GM11168 (cell line): ENCODE results near the gene TES.

Experiments used
- in situ Hi-C: fragments of 300-500 bp; cut with MboI; formaldehyde crosslinking; loops from one replicate; pipeline ENCODE4 v1.12.0; 2022; ENCODE audit warnings: low sequenced_read_pairs; ENCODE audit not compliant: unreplicated experiment

Gene TES

GRCh38 chr7:116218051-116218645 lies 7.8 kb downstream of the TES start:
- in situ Hi-C loops = no loop called here

- in situ Hi-C loops = no loop called here
These were observed 8.4 kb downstream of the TES start for GRCh38 chr7:116218747-116219146.

GRCh38 chr7:116219288-116219687 lies 8.9 kb downstream of the TES start:
- in situ Hi-C loops = no loop called here

GRCh38 chr7:116219834-116220233 lies 9.5 kb downstream of the TES start:
- in situ Hi-C loops = no loop called here

GRCh38 chr7:116222501-116222900 lies 12.2 kb downstream of the TES start:
- in situ Hi-C loops = no loop called here

GRCh38 chr7:116223588-116223987 lies 13.2 kb downstream of the TES start:
- in situ Hi-C loops = no loop called here

GRCh38 chr7:116224492-116225098 lies 14.3 kb downstream of the TES start:
- in situ Hi-C loops = no loop called here

- in situ Hi-C loops = no loop called here
These were observed 15.5 kb downstream of the TES start for GRCh38 chr7:116225860-116226259.

- in situ Hi-C loops = no loop called here
These were observed 16.3 kb downstream of the TES start for GRCh38 chr7:116226664-116227063.

GRCh38 chr7:116227678-116228239 lies 17.4 kb downstream of the TES start:
- in situ Hi-C loops = no loop called here

GRCh38 chr7:116228241-116228640 lies 17.9 kb downstream of the TES start:
- in situ Hi-C loops = no loop called here

GRCh38 chr7:116229366-116229765 lies 19.0 kb downstream of the TES start:
- in situ Hi-C loops = no loop called here

- in situ Hi-C loops = loop anchor here (10.0 kb wide), 1 partner anchor 56 kb away; no protein-coding TSS in a partner anchor
These were observed 20.1 kb downstream of the TES start for GRCh38 chr7:116230191-116231005.

GRCh38 chr7:116231543-116231942 lies 21.2 kb downstream of the TES start:
- in situ Hi-C loops = loop anchor here (10.0 kb wide), 1 partner anchor 57 kb away; no protein-coding TSS in a partner anchor

GRCh38 chr7:116231949-116232348 lies 21.6 kb downstream of the TES start:
- in situ Hi-C loops = loop anchor here (10.0 kb wide), 1 partner anchor 57 kb away; no protein-coding TSS in a partner anchor

GRCh38 chr7:116232350-116232749 lies 22.0 kb downstream of the TES start:
- in situ Hi-C loops = loop anchor here (10.0 kb wide), 1 partner anchor 58 kb away; no protein-coding TSS in a partner anchor

- in situ Hi-C loops = loop anchor here (10.0 kb wide), 1 partner anchor 58 kb away; no protein-coding TSS in a partner anchor
These were observed 22.6 kb downstream of the TES start for GRCh38 chr7:116232920-116233319.

- in situ Hi-C loops = loop anchor here (10.0 kb wide), 1 partner anchor 60 kb away; no protein-coding TSS in a partner anchor
These were observed 24.3 kb downstream of the TES start for GRCh38 chr7:116234517-116235200.

- in situ Hi-C loops = loop anchor here (10.0 kb wide), 1 partner anchor 61 kb away; no protein-coding TSS in a partner anchor
These were observed 25.0 kb downstream of the TES start for GRCh38 chr7:116235380-116235779.
